Lower leg skin (tissue), 3 donors: ENCODE measurements around the gene ZNF83.
"Not testable (repeated sequence)": the region's sequence is repeated elsewhere in the genome, so short reads cannot be mapped to it uniquely, and the experiment has no call there.

ENCODE experiments used
- POLR2A ChIP-seq, 2 donors: fragments of 450-650 bp; IDR thresholded peaks; one replicate each; pipeline ENCODE4 v1.6.1; 2016 to 2017; ENCODE audit warnings: antibody characterized with exemption in 2 of 2, mild to moderate bottlenecking in 1 of 2, moderate library complexity in 1 of 2
- TF ChIP-seq, protein P1 (sequence below), 3 donors: fragments of 450-650 bp; IDR thresholded peaks; one replicate each; pipeline ENCODE4 v1.5.1; 2016; ENCODE audit warnings: antibody characterized with exemption in 3 of 3, mild to moderate bottlenecking in 3 of 3, moderate library complexity in 2 of 3

DNA sequence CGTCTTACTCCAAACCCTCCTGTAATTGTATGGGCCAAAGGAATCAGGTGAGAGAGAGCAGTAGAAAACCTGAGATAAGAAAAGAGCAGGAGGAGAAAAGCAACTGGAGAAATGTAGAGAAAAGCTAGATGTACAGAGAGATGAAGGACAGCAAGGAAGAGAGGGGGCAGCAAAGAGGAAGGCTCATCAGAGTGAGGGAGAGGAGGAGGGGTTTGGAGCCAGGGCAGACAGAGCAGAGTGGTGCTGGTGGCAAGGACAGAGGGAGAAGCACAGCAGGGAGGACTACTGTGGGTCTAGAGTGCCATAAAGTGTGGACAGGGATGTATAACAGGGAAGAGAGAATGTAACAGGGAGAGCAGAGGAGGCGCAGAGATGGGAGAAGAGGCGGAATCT, 36.2 kb downstream of the ZNF83 start:
- TF ChIP-seq, protein P1, sequence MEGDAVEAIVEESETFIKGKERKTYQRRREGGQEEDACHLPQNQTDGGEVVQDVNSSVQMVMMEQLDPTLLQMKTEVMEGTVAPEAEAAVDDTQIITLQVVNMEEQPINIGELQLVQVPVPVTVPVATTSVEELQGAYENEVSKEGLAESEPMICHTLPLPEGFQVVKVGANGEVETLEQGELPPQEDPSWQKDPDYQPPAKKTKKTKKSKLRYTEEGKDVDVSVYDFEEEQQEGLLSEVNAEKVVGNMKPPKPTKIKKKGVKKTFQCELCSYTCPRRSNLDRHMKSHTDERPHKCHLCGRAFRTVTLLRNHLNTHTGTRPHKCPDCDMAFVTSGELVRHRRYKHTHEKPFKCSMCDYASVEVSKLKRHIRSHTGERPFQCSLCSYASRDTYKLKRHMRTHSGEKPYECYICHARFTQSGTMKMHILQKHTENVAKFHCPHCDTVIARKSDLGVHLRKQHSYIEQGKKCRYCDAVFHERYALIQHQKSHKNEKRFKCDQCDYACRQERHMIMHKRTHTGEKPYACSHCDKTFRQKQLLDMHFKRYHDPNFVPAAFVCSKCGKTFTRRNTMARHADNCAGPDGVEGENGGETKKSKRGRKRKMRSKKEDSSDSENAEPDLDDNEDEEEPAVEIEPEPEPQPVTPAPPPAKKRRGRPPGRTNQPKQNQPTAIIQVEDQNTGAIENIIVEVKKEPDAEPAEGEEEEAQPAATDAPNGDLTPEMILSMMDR (IDR thresholded peaks at IDR 0.05), result not testable (repeated sequence)
- TF ChIP-seq POLR2A (IDR thresholded peaks at IDR 0.05), result not testable (repeated sequence)
